ENCODE results near the gene PGP. TPM values are rescaled to one million over a fixed set of nuclear protein-coding genes. Genes with fewer than 3 reads are reported as not detected.
A peak's percentile ranks its signal among the peaks of the same experiment; 100 is the strongest.

PGP gene
- total RNA-seq, 1 experiment from 2014 or later, result 32.6 TPM

DNA sequence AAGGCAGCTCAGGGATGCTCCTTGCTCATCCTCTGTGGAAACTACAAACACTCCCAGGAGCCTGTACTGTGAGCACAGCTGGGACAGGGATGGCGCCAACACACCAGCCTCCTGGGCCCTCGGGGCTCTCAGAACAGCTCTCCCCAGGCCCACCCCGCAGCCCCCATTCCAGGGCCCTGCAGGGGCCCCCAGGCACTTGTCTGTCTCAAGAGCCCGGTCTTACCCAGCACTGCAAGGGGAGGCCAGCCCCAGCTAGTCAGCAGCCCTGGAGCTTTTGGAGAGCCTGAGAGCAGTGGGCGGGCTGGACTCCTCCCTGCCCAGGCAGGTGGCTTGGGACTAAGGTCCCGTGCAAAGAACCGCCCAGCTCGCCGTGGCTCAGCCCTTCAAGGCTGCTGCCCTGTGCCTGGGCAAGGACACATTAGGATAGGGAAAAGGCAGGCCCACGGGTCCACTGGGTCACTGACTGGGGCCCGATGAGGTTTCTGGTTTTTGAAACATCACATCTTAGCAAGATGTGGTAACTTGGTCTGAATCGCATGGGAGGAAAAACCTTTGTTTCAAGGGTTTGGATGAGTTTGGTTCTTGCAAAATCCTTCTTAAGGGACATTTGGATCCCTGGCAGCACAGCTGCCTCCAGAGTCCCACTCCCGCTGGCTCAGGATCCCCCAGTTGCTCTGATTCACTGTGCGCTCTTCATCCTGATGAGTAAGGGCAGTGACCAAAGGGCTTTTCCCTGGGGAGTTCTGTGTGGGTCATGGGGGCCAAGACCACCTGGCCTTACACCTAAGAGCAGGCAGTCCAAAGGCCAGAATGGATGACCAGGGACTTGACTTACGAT lies 24.4 kb upstream of the PGP start:
- RAD21 ChIA-PET (ENCODE audit: low non-redundant PET in 1 of 2, low total read pairs in 2 of 2, uncharacterized antibody in 2 of 2, unreplicated experiment in 2 of 2), result interaction anchor here in 1 of 2 experiments (0.8 kb wide), 1 partner anchor 44 kb away, joined by 3 read pairs; no protein-coding TSS in a partner anchor
- peak; percentile 46 for ATAC-seq

More for the DNA sequence above, 24.4 kb upstream of the PGP start:
- Histone ChIP-seq H2AFZ (ENCODE audit: low read depth, low read length, poor library complexity, severe bottlenecking) (no peak overlapping the region), H3K4me2 (ENCODE audit: low read length) (no peak overlapping the region), H3K27ac (ENCODE audit: low read depth, low read length) (peak overlapping the region; percentile 4; the same call in 1 of the 2 replicates), H3K9me3 (ENCODE audit: control insufficient read depth in 1 of 2, insufficient read depth in 1 of 2, low read depth in 1 of 2, low read length in 2 of 2) (no peaks in the 10 kb centered on the region), H3K4me3 (replicated peaks in 1 of 2; ENCODE audit: low read depth in 1 of 2, low read length in 2 of 2) (no peak overlapping the region), H3K36me3 (ENCODE audit: control insufficient read depth in 1 of 2, insufficient read depth in 2 of 2, low read length in 2 of 2) (peaks cover 10 to 19% of the 10 kb centered on the region in 2 experiments; a peak in 3 of 4 replicates), H3K79me2 (ENCODE audit: insufficient read depth, low read length) (peaks cover 10% of the 10 kb centered on the region; the same call in 1 of the 2 replicates), H3K9me2 (ENCODE audit: insufficient read depth) (no peaks in the 10 kb centered on the region), H4K20me1 (ENCODE audit: insufficient read depth) (no peaks in the 10 kb centered on the region), H3K4me1 (ENCODE audit: control insufficient read depth in 1 of 2, insufficient read depth in 2 of 2, low read length in 2 of 2) (peaks cover 0 to 14% of the 10 kb centered on the region in 2 experiments; a peak in 3 of 4 replicates), H3K27me3 (ENCODE audit: insufficient read depth, low read length) (no peaks in the 10 kb centered on the region), H3K9ac (ENCODE audit: low read length) (no peak overlapping the region)
- ChIA-PET CTCF (no interaction called here), POLR2A (interaction anchor here (1.2 to 1.5 kb wide), 2 partner anchors 12 to 13 kb away, joined by 6 to 8 read pairs; partner anchors contain the start of gene ECI1)
- intact Hi-C loops (cut with micrococcal nuclease), result no loop called here
- no TSS peak for BruUV-seq (replicated peaks)
- no peak for TF ChIP-seq CBX3 (IDR thresholded peaks at IDR 0.05; ENCODE audit: low read depth)
- TF ChIP-seq REST (IDR thresholded peaks at IDR 0.05; ENCODE audit: low read depth), result no peak
- TF ChIP-seq POLR2A (IDR thresholded peaks at IDR 0.05; ENCODE audit: borderline replicate concordance, extremely low read depth, insufficient read depth, insufficient read length), result no peak
- TF ChIP-seq SIN3A (IDR thresholded peaks at IDR 0.05; ENCODE audit: low read depth), result peak; percentile 44; the same call in 1 of the 2 replicates
- no peak for TF ChIP-seq JUND (IDR thresholded peaks at IDR 0.05)
- TF ChIP-seq ELF1 (IDR thresholded peaks at IDR 0.05; ENCODE audit: borderline replicate concordance, low read depth), result no peak
- no peak for TF ChIP-seq YY1 (IDR thresholded peaks at IDR 0.05; ENCODE audit: extremely low read depth, insufficient replicate concordance, low read depth, low read length)
- TF ChIP-seq EZH2phosphoT487 (IDR thresholded peaks at IDR 0.05; ENCODE audit: borderline replicate concordance), result no peak
- TF ChIP-seq ZBTB33 (IDR thresholded peaks at IDR 0.05; ENCODE audit: extremely low read depth, insufficient replicate concordance, low read length), result no peak
- peak; percentile 14; the same call in 1 of the 2 replicates for TF ChIP-seq POLR2AphosphoS5 (IDR thresholded peaks at IDR 0.05; ENCODE audit: low read depth, low read length)
- TF ChIP-seq, protein P1, sequence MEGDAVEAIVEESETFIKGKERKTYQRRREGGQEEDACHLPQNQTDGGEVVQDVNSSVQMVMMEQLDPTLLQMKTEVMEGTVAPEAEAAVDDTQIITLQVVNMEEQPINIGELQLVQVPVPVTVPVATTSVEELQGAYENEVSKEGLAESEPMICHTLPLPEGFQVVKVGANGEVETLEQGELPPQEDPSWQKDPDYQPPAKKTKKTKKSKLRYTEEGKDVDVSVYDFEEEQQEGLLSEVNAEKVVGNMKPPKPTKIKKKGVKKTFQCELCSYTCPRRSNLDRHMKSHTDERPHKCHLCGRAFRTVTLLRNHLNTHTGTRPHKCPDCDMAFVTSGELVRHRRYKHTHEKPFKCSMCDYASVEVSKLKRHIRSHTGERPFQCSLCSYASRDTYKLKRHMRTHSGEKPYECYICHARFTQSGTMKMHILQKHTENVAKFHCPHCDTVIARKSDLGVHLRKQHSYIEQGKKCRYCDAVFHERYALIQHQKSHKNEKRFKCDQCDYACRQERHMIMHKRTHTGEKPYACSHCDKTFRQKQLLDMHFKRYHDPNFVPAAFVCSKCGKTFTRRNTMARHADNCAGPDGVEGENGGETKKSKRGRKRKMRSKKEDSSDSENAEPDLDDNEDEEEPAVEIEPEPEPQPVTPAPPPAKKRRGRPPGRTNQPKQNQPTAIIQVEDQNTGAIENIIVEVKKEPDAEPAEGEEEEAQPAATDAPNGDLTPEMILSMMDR (IDR thresholded peaks at IDR 0.05 in 2 of 3, conservative IDR thresholded peaks at IDR 0.05 in 1 of 3; ENCODE audit: borderline replicate concordance in 1 of 3, insufficient read depth in 1 of 3, low read depth in 2 of 3, low read length in 2 of 3), result no peak
- no peak for TF ChIP-seq SP1 (IDR thresholded peaks at IDR 0.05; ENCODE audit: low read depth)
- 0 out of 2 replicates have a peak, but pooled peaks have one; percentile 32 for TF ChIP-seq EGR1 (IDR thresholded peaks at IDR 0.05; ENCODE audit: low read depth)
- TF ChIP-seq MAX (IDR thresholded peaks at IDR 0.05), result 0 out of 2 replicates have a peak, but pooled peaks have one; percentile 11
- no peak for DNase-seq (ENCODE audit: low read depth, low spot score)
